ENCODE measurements around the gene ADAMTS9. TPM values are rescaled to one million over a fixed set of nuclear protein-coding genes. Genes with fewer than 3 reads are reported as not detected.

ADAMTS9 gene
- total RNA-seq, 1 experiment from 2014 or later: 0.46 TPM

- Histone ChIP-seq H3K23me2 (ENCODE audit: insufficient read length, low read depth, low read length, poor library complexity, severe bottlenecking) (no peaks in the 10 kb centered on the region), H2BK12ac (ENCODE audit: insufficient read length, low read depth, low read length) (no peak overlapping the region), H3K14ac (ENCODE audit: insufficient read depth, low read length) (no peak overlapping the region), H4K5ac (ENCODE audit: insufficient read length, low read depth, low read length) (no peak overlapping the region), H3K18ac (ENCODE audit: insufficient read length, low read depth, low read length) (no peak overlapping the region), H2BK20ac (ENCODE audit: low read depth, low read length, poor library complexity, severe bottlenecking) (no peak overlapping the region), H2BK5ac (ENCODE audit: insufficient read length, low read length) (no peak overlapping the region), H3K4me2 (ENCODE audit: insufficient read depth, insufficient read length, low read length) (no peak overlapping the region), H3K9ac (ENCODE audit: extremely low read depth, insufficient read length, low read length) (no peak overlapping the region), H3K23ac (ENCODE audit: insufficient read length, low read depth, low read length) (no peak overlapping the region), H3K9me3 (ENCODE audit: control insufficient read depth, low read depth, low read length) (no peaks in the 10 kb centered on the region), H2AK5ac (ENCODE audit: insufficient read length, low read length) (no peak overlapping the region), H4K91ac (ENCODE audit: insufficient read length, low read depth, low read length) (no peak overlapping the region), H3K79me2 (ENCODE audit: insufficient read depth, low read length) (no peaks in the 10 kb centered on the region), H3K27me3 (ENCODE audit: insufficient read depth, low read length) (no peaks in the 10 kb centered on the region), H3K27ac (ENCODE audit: insufficient read length, low read depth, low read length) (no peak overlapping the region), H4K8ac (replicated peaks; ENCODE audit: insufficient read length, low read depth, low read length) (no peak overlapping the region), H3T11ph (ENCODE audit: low read length) (no peak overlapping the region), H2BK15ac (ENCODE audit: low read depth, low read length) (no peak overlapping the region), H4K20me1 (ENCODE audit: control insufficient read depth, insufficient read depth, insufficient read length) (no peaks in the 10 kb centered on the region), H3K4ac (ENCODE audit: low read depth, low read length) (no peak overlapping the region), H2AFZ (ENCODE audit: low read length) (no peak overlapping the region), H3K4me1 (ENCODE audit: insufficient read depth, low read length) (no peaks in the 10 kb centered on the region; the same call in 1 of the 2 replicates), H3K56ac (ENCODE audit: insufficient read length, low read depth, low read length) (no peak overlapping the region), H2BK120ac (ENCODE audit: low read depth, low read length, poor library complexity, severe bottlenecking) (no peak overlapping the region), H3K79me1 (ENCODE audit: insufficient read depth, low read depth, low read length, poor library complexity, severe bottlenecking) (no peaks in the 10 kb centered on the region)
- no CpG with 5 or more reads among the region's 3 CpGs for whole genome bisulfite sequencing (ENCODE audit: extremely low coverage, insufficient read length, low lambda C conversion rate)
- DNase-seq: no peak
- Mint-ChIP-seq H3K9me3 (peaks cover 0 to 3% of the 10 kb centered on the region in 2 experiments; a peak in 1 of 5 replicates), H3K27ac (no peak overlapping the region), H3K36me3 (ENCODE audit: insufficient read depth in 1 of 3, low read depth in 3 of 3) (no peaks in the 10 kb centered on the region), H3K27me3 (ENCODE audit: low read depth) (no peaks in the 10 kb centered on the region), H3K4me1 (peaks cover 2 to 12% of the 10 kb centered on the region in 2 experiments; a peak in 3 of 4 replicates), H3K4me3 (no peak overlapping the region)
- no peak for TF ChIP-seq CTCF (conservative IDR thresholded peaks at IDR 0.05)
Measured at GRCh38 chr3:64549869-64550268, 137.9 kb downstream of the ADAMTS9 start.
